HG03439 (cell line): ENCODE data around the gene GNL3.
"Not testable (repeated sequence)": the region's sequence is repeated elsewhere in the genome, so short reads cannot be mapped to it uniquely, and the experiment has no call there.

Experiments
- ATAC-seq: cut with Tn5 transposase; IDR thresholded peaks from one replicate; pipeline ENCODE4 v1.9.1; 2021; ENCODE audit warnings: mild to moderate bottlenecking, moderate library complexity; ENCODE audit not compliant: unreplicated experiment

Gene GNL3

DNA sequence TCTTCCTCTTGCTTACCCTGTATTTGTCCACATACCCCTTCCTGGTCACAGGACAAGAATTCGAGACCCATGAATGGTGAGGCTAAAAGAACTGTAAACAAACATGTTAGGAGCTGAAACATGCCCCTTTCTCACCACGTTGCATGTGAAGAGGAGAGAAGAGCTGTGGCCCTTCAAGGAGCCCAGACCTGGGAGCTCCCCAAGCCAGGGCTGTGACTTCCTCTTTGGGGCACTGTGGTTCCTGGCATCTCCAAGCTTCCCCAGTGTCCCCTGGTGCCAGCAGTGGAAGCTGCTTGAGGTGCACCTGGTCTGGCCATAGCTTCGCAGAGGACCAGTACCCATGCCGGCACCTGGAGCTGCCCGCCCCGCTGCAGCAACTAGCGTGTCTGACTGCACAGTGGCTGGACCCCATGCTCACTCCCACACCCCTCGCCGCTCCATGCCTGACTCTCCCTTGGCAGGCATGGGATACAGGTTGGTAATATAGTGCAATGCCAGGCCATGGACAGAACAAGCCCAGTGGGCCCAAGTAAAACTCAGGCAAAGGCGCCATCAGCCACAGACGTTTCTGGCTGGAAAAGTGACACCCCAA lies 30.0 kb downstream of the GNL3 start:
- ATAC-seq: no peak

DNA sequence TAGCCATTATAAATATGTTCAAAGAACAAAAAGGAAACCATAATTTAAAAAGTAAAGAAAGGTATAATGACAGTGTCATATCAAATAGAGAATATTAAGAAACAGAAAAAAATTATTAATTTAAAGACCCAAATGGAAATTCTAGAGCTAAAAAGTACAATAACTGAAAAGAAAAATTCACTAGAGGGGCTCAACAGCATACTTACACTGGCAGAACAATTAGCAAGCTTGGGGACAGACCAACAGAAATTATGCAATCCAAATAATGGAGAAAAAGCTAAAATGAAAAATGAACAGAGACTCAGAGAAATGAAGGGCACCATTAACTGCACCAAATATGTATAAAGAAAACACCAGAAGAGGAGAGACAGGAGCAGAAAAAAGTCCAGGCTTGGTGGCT lies 33.8 kb downstream of the GNL3 start:
- no peak for ATAC-seq

DNA sequence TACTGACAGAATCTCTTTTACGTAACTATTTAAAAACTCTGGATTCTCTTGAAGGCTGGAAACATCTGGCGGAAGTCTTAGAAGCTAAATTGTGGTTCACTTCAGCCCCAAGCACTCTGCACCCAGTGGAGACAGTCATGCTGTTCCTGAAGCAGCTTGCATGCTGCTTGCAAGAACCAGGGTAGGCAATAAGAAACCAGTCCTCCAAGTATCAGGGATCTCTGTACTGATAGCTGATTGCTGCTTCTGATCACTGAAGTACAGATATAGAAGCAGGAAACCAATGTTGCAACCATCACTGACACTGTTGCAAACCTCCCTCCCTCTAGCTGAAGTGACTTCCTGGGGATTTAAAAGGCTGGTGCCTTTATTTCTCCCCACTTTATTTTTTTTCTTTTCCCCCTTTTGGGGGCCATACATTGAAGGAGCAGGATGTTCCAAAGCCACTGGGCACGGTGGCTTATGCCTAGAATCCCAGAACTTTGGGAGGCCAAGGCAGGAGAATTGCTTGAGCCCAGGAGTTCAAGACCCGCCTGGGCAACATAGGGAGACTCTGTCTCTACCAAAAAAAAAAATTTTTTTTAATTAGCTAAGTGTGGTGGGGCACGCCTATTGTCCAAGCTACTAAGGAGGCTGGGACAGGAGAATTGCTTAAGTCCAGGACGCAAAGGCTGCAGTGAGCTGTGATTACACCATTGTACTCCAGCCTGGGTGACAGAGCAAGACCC lies 35.3 kb downstream of the GNL3 start:
- ATAC-seq: no peak

DNA sequence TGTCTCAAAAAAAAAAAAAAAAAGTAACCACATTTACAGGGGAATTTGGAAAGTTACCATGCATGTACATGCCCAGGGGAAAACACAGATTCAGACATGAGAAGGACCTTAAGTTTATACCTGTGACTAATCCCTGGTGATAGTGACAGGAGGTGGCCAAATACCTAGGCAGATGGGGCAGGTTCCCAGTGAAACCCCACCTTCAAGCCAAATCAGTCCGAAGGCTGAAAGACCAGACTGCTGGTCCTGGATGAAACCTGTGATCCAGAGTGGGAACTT lies 35.8 kb downstream of the GNL3 start:
- no peak for ATAC-seq

DNA sequence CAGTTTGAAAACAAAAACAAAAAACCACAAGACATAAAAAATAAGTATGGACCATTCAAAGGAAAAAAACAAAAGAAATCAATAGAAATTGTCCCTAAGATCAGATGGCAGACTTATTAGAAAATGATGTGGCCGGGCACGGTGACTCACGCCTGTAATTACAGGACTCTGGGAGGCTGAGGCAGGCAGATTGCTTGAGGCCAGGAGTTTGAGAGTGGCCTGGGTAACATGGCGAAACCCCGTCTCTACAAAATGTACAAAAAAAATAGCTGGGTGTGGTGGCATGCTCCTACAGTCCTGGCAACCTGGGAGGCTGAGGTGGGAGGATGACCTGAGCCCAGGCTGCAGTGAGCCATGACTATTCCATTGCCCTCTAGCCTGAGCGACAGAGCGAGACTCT lies 36.7 kb downstream of the GNL3 start:
- ATAC-seq: no peak

DNA sequence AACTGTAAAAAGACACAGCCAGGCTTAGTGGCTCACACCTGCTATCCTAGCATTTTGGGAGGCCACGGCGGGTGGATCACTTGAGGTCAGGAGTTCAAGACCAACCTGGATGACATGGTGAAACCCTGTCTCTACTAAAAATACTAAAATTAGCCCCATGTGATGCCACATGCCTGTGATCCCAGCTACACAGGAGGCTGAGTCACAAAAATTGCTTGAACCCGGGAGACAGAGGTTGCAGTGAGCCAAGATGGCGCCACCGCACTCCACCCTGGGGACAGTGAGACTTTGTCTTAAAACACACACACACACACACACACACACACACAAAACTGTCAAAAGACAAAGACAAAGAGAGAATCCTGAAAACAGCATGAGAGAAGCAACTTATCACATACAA lies 38.1 kb downstream of the GNL3 start:
- no peak for ATAC-seq

DNA sequence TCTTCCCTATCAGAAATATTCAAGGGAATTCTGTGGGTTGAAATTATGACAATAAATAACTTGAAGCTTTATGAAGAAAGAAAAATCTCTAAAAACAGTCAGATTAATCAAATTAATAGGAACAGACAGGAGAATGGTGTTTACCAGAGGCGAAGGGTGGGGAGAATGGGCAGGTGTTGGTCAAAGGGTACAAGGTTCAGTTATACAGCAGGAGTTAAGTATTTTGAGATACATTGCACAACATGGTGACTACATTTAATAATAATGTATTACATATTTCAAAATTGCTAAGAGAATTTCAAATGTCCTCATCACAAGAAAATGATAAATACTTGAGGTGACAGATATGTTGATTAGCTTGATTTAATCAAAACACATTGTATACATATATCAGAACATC lies 38.7 kb downstream of the GNL3 start:
- ATAC-seq: no peak

DNA sequence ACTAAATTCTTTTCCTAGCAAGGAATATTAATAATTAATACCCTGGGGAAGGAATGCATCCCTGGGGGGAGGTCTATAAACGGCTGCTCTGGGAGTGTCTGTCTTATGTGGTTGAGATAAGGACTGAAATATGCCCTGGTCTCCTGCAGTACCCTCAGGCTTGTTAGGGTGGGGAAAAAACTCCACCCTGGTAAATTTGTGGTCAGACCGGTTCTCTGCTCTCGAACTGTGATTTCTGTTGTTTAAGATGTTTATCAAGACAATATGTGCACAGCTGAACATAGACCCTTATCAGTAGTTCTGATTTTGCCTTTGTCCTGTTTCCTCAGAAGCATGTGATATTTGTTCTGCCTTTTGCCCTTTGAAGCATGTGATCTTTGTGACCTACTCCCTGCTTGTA lies 42.9 kb downstream of the GNL3 start:
- not testable (repeated sequence) for ATAC-seq

DNA sequence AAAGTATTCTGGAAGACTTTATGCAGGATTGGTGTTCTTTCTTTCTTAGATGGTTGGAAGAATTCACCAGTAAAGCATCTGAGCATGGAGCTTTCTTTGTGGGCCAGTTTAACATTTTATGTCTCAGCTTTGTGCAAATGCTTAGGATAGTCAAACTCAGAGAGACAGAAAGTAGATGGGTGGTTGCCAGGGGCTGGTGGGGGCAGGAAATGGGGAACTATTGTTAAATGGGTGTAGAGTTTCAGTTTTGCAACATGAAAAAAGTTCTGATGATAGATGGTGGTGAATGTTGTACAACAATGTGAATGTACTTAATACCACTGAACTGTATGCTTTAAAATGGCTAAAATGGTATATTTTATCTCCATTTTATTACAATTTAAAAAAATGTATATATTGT lies 44.8 kb downstream of the GNL3 start:
- no peak for ATAC-seq

DNA sequence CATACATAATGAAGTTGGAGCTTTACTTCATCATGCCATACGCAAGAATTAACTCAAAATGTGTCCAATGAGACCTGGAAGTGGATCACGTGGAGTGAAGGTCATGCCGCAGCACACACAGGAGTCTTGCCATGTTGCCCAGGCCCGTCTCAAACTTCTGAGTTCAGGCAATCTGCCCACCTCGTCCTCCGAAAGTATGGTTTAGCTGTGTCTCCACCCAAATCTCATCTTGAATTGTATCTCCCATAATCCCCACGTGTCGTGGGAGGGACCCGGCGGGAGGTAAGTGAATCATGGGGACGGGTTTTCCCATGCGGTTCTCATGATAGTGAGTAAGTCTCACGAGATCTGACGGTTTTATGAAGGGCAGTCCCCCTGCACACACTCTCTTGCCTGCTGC lies 45.8 kb downstream of the GNL3 start:
- ATAC-seq: no peak

DNA sequence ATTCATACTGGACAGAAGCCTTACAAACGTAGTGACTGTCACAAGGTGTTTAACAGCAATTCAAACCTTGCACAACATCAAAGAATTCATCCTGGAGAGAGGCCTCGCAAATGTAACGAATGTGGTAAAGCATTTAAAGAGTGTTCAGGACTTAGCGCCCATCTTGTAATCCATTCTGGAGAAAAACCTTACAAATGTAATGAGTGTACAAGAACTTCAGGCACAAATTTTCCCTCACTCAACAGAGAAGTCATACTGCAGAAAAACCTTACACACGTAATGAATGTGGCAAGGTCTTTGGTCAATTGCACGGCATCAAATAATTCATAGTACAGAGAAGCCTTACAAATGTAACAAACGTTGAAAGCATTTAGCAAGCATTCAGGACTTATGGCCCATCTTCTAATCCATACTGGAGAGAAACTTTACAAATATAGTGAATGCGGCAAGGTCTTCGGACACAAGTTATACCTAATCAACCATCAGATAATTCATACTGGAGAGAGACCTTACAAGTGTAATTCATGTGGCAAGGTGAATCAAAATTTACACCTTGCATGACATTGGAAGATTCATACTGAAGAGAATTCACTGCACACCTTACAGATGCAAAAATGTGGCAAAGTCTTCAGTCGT lies 47.5 kb downstream of the GNL3 start:
- no peak for ATAC-seq

DNA sequence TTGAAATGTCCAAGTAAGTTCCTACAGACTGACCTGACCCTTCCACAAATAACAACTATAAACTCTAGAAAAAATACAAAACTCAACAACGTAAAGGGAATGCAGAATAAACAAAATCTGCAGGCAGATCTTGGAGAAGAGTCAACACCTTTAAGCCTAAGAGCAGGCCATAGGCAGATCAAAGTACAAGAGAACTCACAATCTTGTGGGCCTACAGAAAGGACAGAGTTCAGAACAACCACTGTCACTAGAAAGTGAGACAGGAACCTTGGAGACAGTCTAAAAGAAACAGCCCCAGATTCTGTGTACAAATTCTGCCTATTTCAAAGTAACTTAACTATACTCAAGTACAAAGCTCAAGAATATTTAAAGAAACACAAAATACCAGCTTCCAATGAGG lies 53.9 kb downstream of the GNL3 start:
- ATAC-seq: no peak

DNA sequence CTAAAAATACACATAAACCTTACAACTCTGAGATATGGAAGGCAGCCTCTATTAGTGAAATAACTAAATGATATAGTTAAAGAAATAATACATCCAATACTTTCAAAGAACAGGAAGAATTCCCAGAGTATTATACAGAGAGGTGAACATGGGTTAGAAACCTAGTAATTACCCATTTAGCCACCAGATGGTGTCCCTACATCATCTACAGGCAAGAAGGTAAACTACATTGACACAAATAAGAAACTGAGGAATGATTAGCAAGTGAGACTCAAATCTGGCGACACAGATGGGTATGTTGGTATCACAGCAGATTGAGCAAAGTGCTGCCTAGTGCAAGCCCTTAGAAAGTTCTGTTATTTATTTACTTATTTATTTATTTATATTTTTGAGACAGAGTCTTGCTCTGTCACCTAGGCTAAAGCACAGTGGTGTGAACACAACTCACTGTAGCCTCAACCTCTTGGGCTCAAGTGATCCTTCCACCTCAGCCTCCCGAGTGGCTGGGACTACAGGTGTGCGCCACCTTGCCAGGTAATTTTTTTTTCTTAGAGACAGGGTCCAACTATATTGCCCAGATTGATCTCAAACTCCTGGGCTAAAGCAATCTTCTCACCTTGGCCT lies 56.7 kb downstream of the GNL3 start:
- no peak for ATAC-seq

DNA sequence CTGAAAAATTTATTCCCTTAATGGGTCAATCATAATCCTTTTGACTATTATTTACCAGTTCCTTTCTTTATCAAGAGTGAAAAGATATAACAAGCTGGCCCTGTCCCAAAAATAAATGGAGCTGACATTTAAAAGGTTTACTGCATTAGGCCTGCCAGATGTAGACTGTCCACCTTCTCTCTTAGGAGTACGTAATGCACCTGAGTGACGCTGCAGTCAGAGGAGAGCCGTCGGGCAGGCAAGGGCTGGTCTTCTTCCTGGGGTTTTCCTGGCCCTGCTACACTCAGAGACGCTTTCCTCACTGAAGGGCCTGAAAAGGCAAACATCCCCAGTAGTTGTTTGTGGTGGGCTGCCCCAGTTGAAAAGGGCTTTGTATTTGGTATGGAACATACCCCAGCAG lies 57.3 kb downstream of the GNL3 start:
- ATAC-seq: no peak

DNA sequence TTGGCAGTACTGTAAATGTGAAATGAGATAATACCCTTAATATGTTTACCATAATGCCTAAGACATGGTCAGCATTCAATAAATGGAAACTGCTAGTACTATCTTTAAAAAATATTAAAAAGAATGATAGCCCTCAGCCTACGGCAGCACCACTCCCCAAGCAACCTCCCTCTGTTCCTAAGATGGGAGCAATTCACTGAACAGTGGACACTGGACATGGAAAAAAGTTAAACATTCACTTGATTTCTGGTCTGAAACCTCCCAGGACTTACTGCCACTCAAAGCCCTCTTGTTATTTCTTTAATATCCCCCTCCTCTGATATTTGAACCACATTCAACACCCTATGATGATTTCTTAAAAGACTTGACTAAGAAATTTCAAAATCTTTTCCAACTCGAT lies 57.9 kb downstream of the GNL3 start:
- ATAC-seq: no peak
